ENCODE results near the gene DLST.

Gene DLST

GRCh38 chr14:74911704-74912103 is 30.0 kb downstream of the DLST start:
- no peak for TF ChIP-seq CTCF (conservative IDR thresholded peaks at IDR 0.05; ENCODE audit: low read length)
- H3K4me3 ChIP-seq (ENCODE audit: low read length) = no peak overlapping the region
- no peak for DNase-seq (ENCODE audit: low read depth)

DNA sequence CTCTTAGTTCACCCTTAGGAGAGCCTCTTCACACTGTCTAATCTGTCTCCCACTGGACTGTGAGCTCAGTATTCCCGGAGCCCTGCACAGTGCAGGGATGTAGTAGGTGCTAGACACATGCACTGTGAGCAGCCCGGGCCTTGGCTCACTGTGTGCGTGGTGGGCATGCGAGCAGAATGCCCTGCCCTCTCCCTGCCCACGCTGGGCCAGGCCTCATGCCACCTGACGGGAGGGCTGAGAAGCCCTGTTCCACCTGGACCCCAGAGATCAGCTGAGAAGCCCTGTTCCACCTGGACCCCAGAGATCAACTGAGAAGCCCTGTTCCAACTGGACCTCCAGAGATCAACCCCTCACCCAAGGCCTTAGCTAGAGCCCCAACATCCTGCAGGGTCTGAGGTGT is 30.4 kb downstream of the DLST start:
- no peak for DNase-seq (ENCODE audit: low read depth)
- no peak for TF ChIP-seq CTCF (conservative IDR thresholded peaks at IDR 0.05; ENCODE audit: low read length)
- H3K4me3 ChIP-seq (ENCODE audit: low read length) = no peak overlapping the region

DNA sequence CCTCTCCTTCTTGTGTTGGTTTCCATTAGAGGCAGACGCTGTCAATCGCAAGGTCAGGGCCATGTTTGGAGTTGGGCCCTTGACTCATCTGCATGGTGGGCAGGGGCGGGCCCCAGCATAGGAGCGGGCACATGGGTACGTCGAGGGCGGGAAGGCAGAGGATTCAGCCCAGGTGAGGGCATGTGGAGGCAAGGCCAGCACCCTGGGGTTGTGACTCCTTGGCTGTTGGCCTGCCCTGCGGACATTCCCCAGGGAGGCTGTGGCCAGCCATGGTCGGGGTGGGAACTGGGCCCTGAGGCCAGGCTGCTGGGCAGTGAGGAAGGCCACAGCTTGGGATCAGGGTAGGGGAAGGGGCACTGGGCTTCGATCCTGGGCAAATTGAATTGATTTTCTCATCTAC is 31.1 kb downstream of the DLST start:
- no peak overlapping the region for H3K4me3 ChIP-seq (ENCODE audit: low read length)
- no peak for TF ChIP-seq CTCF (conservative IDR thresholded peaks at IDR 0.05; ENCODE audit: low read length)
- DNase-seq (ENCODE audit: low read depth) = no peak

GRCh38 chr14:74913393-74913910 is 31.7 kb downstream of the DLST start:
- no peak for TF ChIP-seq CTCF (conservative IDR thresholded peaks at IDR 0.05; ENCODE audit: low read length)
- H3K4me3 ChIP-seq (ENCODE audit: low read length) = no peak overlapping the region
- no peak for DNase-seq (ENCODE audit: low read depth)

DNA sequence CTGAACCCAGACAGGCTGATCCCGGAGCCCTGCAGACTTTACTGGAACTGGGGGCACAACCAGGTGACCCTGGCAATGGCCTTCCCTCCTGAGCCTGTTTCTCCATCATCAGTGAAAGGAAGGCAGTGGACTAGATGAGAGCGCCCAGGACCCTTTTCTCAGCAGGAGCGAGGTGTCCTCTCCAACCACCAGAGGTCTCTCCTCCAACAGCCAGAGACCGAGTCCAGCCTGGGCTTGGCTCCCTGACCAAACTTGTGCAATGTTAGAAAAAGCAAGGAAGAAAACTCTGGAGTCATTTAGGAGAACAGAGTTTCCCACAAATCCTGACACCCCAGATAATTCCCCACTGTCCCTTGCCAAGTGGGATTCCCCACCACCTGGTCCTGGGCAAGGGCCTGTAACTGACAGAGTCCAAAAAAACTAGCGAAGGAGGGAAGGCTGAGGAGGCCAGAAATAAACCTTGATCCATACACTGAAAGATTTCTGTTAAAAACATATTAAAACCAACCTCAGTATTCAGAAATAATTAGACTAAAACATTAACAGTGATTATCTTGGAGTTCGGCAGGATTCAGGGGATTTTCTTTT is 32.4 kb downstream of the DLST start:
- peak; percentile 74 for DNase-seq (ENCODE audit: low read depth)
- TF ChIP-seq CTCF (conservative IDR thresholded peaks at IDR 0.05; ENCODE audit: low read length) = peak; percentile 93
- H3K4me3 ChIP-seq (ENCODE audit: low read length) = no peak overlapping the region

GRCh38 chr14:74915426-74915825 is 33.7 kb downstream of the DLST start:
- TF ChIP-seq CTCF (conservative IDR thresholded peaks at IDR 0.05; ENCODE audit: low read length) = no peak
- H3K4me3 ChIP-seq (ENCODE audit: low read length) = no peak overlapping the region
- DNase-seq (ENCODE audit: low read depth) = no peak

GRCh38 chr14:74915826-74916225 is 34.1 kb downstream of the DLST start:
- no peak for DNase-seq (ENCODE audit: low read depth)
- no peak for TF ChIP-seq CTCF (conservative IDR thresholded peaks at IDR 0.05; ENCODE audit: low read length)
- H3K4me3 ChIP-seq (ENCODE audit: low read length) = no peak overlapping the region

Data from AG10803 (cell line).